WTC11 (cell line): ENCODE results near the gene NOTO. TPM values are rescaled to one million over a fixed set of nuclear protein-coding genes. Genes with fewer than 3 reads are reported as not detected.

ENCODE experiments used
- ATAC-seq: fragments of 200-7000 bp; cut with Tn5 transposase; 2 replicates; pipeline ENCODE4 v1.10.0; 2021; ENCODE audit warnings: mild to moderate bottlenecking, moderate library complexity
- CTCF ChIA-PET: fragments of 300-600 bp; sonication (Branson Sonifier 250); formaldehyde crosslinking; loops from one replicate; lab custom pipeline; 2021; ENCODE audit warnings: antibody characterized with exemption; lab: Charles Lee
- POLR2A ChIA-PET: fragments of 350-600 bp; sonication (Branson Sonifier 250); formaldehyde crosslinking; loops from one replicate; lab custom pipeline; 2021; ENCODE audit warnings: antibody characterized with exemption; lab: Charles Lee
- DNase-seq: peaks from one replicate; pipeline ENCODE4 v3.0.0; 2021; ENCODE audit warnings: low spot score
- H3K27ac Mint-ChIP-seq: 2 replicates; pipeline ENCODE4 v1.8.0; 2021; ENCODE audit warnings: mixed read lengths
- H3K27me3 Mint-ChIP-seq: 2 replicates; pipeline ENCODE4 v1.8.0; 2021; ENCODE audit warnings: low read depth, mild to moderate bottlenecking, moderate library complexity, mixed read lengths
- H3K36me3 Mint-ChIP-seq: 2 replicates; pipeline ENCODE4 v1.8.0; 2021; ENCODE audit warnings: mixed read lengths
- H3K4me1 Mint-ChIP-seq: 2 replicates; pipeline ENCODE4 v1.8.0; 2022; ENCODE audit warnings: mixed read lengths
- H3K4me3 Mint-ChIP-seq: 2 replicates; pipeline ENCODE4 v1.8.0; 2021; ENCODE audit warnings: mild to moderate bottlenecking, moderate library complexity, mixed read lengths
- H3K9me3 Mint-ChIP-seq: 2 replicates; pipeline ENCODE4 v1.8.0; 2021; ENCODE audit warnings: mixed read lengths
- CREM ChIP-seq: sonication (generic); formaldehyde crosslinking; IDR thresholded peaks from 2 replicates; pipeline ENCODE4 v1.8.1; 2022; ENCODE audit warnings: mild to moderate bottlenecking, missing genetic modification reagents, moderate library complexity
- JUN ChIP-seq: sonication (generic); formaldehyde crosslinking; IDR thresholded peaks from 2 replicates; pipeline ENCODE4 v1.8.0; 2023; ENCODE audit warnings: mild to moderate bottlenecking, missing genetic modification reagents
- NFYB ChIP-seq: sonication (generic); formaldehyde crosslinking; conservative IDR thresholded peaks from 2 replicates; pipeline ENCODE4 v1.8.0; 2022; ENCODE audit warnings: low read depth, missing genetic modification reagents
- NR3C1 ChIP-seq: sonication (generic); formaldehyde crosslinking; conservative IDR thresholded peaks from 2 replicates; pipeline ENCODE4 v1.8.1; 2023; ENCODE audit warnings: low read depth, mild to moderate bottlenecking, missing genetic modification reagents
- RORB ChIP-seq: fragments of 250-450 bp; sonication (Bioruptor Pico); IDR thresholded peaks from 2 replicates; pipeline ENCODE4 v1.9.0; 2021; ENCODE audit warnings: mild to moderate bottlenecking
- SMAD3 ChIP-seq: sonication (generic); formaldehyde crosslinking; IDR thresholded peaks from 2 replicates; pipeline ENCODE4 v1.8.0; 2022; ENCODE audit warnings: missing genetic modification reagents, mild to moderate bottlenecking, borderline replicate concordance
- ZNF138 ChIP-seq: sonication (generic); formaldehyde crosslinking; conservative IDR thresholded peaks from 2 replicates; pipeline ENCODE4 v1.8.1; 2022; ENCODE audit warnings: mild to moderate bottlenecking, moderate library complexity, missing genetic modification reagents
- ZNF219 ChIP-seq: sonication (generic); formaldehyde crosslinking; IDR thresholded peaks from 2 replicates; pipeline ENCODE4 v1.8.0; 2023; ENCODE audit warnings: missing genetic modification reagents, mild to moderate bottlenecking, borderline replicate concordance
- total RNA-seq: library from RNA; stranded (reverse); gene quantifications from 3 replicates; pipeline ENCODE4 v1.2.3, GENCODE V29; 2021
- TF ChIP-seq, protein P1 (sequence below): sonication (generic); formaldehyde crosslinking; IDR thresholded peaks from 2 replicates; pipeline ENCODE4 v1.8.1; 2023; ENCODE audit warnings: mild to moderate bottlenecking, missing genetic modification reagents, borderline replicate concordance
- TF ChIP-seq, protein P2 (sequence below): sonication (generic); formaldehyde crosslinking; IDR thresholded peaks from 2 replicates; pipeline ENCODE4 v1.8.0; 2022; ENCODE audit warnings: mild to moderate bottlenecking, missing genetic modification reagents
- TF ChIP-seq, protein P3 (sequence below): fragments of 250-450 bp; sonication (Bioruptor Pico); IDR thresholded peaks from 2 replicates; pipeline ENCODE4 v1.9.0; 2021; ENCODE audit warnings: mild to moderate bottlenecking
- TF ChIP-seq, protein P4 (sequence below): sonication (generic); formaldehyde crosslinking; IDR thresholded peaks from 2 replicates; pipeline ENCODE4 v1.8.0; 2023; ENCODE audit warnings: mild to moderate bottlenecking, missing genetic modification reagents
- TF ChIP-seq, protein P5 (sequence below): fragments of 250-450 bp; sonication (Bioruptor Pico); IDR thresholded peaks from 2 replicates; pipeline ENCODE4 v1.9.0; 2021; ENCODE audit warnings: moderate library complexity, mild to moderate bottlenecking, inconsistent platforms, borderline replicate concordance
- TF ChIP-seq, protein P6 (sequence below): sonication (generic); formaldehyde crosslinking; IDR thresholded peaks from 2 replicates; pipeline ENCODE4 v1.8.1; 2022; ENCODE audit warnings: mild to moderate bottlenecking, moderate library complexity, missing genetic modification reagents
- TF ChIP-seq, protein P7 (sequence below): sonication (generic); formaldehyde crosslinking; IDR thresholded peaks from 2 replicates; pipeline ENCODE4 v1.8.1; 2023; ENCODE audit warnings: mild to moderate bottlenecking, missing genetic modification reagents
- TF ChIP-seq, protein P8 (sequence below): sonication (generic); formaldehyde crosslinking; IDR thresholded peaks from 2 replicates; pipeline ENCODE4 v1.8.0; 2023; ENCODE audit warnings: missing genetic modification reagents, mild to moderate bottlenecking, borderline replicate concordance

NOTO gene
- total RNA-seq, 1 experiment from 2014 or later: 0.15 TPM

DNA sequence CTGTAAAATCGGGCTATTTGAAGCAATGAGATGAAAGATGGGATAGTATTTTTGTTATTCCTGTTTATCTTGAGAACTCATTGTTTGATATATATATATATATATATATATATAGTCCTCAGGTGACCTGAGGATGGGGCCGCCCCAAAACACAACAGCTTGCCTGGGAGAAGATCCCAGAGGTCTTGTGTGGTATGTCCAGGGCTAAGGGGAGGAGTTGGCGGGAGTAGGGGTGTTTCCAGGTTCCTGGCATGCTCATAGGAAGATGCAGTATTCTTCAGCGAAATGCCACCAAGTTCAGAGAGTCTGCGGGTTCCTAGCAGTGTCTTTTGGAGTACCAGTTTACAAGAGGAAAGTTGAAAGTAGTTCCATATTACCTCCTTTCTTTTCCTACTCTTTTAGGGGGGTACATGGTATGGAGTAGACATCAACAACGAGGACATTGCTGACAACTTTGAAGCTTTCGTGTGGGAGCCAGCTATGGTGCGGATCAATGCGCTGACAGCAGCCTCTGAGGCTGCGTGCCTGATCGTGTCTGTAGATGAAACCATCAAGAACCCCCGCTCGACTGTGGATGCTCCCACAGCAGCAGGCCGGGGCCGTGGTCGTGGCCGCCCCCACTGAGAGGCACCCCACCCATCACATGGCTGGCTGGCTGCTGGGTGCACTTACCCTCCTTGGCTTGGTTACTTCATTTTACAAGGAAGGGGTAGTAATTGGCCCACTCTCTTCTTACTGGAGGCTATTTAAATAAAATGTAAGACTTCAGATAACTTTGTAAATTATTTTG lies 50.1 kb downstream of the NOTO start:
- H3K27me3 Mint-ChIP-seq: no peaks in the 10 kb centered on the region
- no peak for ATAC-seq
- no peaks in the 10 kb centered on the region for H3K9me3 Mint-ChIP-seq
- ChIA-PET POLR2A (no interaction called here), CTCF (interaction anchor here (1.2 kb wide), 1 partner anchor 8 kb away, joined by 3 read pairs; no protein-coding TSS in a partner anchor)
- H3K27ac Mint-ChIP-seq: no peak overlapping the region
- H3K36me3 Mint-ChIP-seq: peaks cover 56% of the 10 kb centered on the region
- H3K4me1 Mint-ChIP-seq: peaks cover 6% of the 10 kb centered on the region; the same call in 1 of the 2 replicates
- DNase-seq: no peak
- no peak overlapping the region for H3K4me3 Mint-ChIP-seq
- TF ChIP-seq, protein P1, sequence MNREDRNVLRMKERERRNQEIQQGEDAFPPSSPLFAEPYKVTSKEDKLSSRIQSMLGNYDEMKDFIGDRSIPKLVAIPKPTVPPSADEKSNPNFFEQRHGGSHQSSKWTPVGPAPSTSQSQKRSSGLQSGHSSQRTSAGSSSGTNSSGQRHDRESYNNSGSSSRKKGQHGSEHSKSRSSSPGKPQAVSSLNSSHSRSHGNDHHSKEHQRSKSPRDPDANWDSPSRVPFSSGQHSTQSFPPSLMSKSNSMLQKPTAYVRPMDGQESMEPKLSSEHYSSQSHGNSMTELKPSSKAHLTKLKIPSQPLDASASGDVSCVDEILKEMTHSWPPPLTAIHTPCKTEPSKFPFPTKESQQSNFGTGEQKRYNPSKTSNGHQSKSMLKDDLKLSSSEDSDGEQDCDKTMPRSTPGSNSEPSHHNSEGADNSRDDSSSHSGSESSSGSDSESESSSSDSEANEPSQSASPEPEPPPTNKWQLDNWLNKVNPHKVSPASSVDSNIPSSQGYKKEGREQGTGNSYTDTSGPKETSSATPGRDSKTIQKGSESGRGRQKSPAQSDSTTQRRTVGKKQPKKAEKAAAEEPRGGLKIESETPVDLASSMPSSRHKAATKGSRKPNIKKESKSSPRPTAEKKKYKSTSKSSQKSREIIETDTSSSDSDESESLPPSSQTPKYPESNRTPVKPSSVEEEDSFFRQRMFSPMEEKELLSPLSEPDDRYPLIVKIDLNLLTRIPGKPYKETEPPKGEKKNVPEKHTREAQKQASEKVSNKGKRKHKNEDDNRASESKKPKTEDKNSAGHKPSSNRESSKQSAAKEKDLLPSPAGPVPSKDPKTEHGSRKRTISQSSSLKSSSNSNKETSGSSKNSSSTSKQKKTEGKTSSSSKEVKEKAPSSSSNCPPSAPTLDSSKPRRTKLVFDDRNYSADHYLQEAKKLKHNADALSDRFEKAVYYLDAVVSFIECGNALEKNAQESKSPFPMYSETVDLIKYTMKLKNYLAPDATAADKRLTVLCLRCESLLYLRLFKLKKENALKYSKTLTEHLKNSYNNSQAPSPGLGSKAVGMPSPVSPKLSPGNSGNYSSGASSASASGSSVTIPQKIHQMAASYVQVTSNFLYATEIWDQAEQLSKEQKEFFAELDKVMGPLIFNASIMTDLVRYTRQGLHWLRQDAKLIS (CRISPR knock-in tag): no peak
- TF ChIP-seq NR3C1 (CRISPR knock-in tag) (no peak), RORB (CRISPR knock-in tag) (no peak), JUN (no peak), ZNF138 (no peak), CREM (CRISPR knock-in tag) (no peak), ZNF219 (CRISPR knock-in tag) (no peak), SMAD3 (CRISPR knock-in tag) (no peak), NFYB (CRISPR knock-in tag) (no peak)
- TF ChIP-seq, protein P2, sequence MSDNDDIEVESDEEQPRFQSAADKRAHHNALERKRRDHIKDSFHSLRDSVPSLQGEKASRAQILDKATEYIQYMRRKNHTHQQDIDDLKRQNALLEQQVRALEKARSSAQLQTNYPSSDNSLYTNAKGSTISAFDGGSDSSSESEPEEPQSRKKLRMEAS (CRISPR knock-in tag): no peak
- TF ChIP-seq, protein P3, sequence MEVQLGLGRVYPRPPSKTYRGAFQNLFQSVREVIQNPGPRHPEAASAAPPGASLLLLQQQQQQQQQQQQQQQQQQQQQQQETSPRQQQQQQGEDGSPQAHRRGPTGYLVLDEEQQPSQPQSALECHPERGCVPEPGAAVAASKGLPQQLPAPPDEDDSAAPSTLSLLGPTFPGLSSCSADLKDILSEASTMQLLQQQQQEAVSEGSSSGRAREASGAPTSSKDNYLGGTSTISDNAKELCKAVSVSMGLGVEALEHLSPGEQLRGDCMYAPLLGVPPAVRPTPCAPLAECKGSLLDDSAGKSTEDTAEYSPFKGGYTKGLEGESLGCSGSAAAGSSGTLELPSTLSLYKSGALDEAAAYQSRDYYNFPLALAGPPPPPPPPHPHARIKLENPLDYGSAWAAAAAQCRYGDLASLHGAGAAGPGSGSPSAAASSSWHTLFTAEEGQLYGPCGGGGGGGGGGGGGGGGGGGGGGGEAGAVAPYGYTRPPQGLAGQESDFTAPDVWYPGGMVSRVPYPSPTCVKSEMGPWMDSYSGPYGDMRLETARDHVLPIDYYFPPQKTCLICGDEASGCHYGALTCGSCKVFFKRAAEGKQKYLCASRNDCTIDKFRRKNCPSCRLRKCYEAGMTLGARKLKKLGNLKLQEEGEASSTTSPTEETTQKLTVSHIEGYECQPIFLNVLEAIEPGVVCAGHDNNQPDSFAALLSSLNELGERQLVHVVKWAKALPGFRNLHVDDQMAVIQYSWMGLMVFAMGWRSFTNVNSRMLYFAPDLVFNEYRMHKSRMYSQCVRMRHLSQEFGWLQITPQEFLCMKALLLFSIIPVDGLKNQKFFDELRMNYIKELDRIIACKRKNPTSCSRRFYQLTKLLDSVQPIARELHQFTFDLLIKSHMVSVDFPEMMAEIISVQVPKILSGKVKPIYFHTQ (CRISPR knock-in tag): no peak
- TF ChIP-seq, protein P4, sequence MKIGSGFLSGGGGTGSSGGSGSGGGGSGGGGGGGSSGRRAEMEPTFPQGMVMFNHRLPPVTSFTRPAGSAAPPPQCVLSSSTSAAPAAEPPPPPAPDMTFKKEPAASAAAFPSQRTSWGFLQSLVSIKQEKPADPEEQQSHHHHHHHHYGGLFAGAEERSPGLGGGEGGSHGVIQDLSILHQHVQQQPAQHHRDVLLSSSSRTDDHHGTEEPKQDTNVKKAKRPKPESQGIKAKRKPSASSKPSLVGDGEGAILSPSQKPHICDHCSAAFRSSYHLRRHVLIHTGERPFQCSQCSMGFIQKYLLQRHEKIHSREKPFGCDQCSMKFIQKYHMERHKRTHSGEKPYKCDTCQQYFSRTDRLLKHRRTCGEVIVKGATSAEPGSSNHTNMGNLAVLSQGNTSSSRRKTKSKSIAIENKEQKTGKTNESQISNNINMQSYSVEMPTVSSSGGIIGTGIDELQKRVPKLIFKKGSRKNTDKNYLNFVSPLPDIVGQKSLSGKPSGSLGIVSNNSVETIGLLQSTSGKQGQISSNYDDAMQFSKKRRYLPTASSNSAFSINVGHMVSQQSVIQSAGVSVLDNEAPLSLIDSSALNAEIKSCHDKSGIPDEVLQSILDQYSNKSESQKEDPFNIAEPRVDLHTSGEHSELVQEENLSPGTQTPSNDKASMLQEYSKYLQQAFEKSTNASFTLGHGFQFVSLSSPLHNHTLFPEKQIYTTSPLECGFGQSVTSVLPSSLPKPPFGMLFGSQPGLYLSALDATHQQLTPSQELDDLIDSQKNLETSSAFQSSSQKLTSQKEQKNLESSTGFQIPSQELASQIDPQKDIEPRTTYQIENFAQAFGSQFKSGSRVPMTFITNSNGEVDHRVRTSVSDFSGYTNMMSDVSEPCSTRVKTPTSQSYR: no peak
- TF ChIP-seq, protein P5, sequence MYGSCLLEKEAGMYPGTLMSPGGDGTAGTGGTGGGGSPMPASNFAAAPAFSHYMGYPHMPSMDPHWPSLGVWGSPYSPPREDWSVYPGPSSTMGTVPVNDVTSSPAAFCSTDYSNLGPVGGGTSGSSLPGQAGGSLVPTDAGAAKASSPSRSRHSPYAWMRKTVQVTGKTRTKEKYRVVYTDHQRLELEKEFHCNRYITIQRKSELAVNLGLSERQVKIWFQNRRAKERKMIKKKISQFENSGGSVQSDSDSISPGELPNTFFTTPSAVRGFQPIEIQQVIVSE (CRISPR knock-in tag): no peak
- TF ChIP-seq, protein P6, sequence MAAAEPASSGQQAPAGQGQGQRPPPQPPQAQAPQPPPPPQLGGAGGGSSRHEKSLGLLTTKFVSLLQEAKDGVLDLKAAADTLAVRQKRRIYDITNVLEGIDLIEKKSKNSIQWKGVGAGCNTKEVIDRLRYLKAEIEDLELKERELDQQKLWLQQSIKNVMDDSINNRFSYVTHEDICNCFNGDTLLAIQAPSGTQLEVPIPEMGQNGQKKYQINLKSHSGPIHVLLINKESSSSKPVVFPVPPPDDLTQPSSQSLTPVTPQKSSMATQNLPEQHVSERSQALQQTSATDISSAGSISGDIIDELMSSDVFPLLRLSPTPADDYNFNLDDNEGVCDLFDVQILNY (CRISPR knock-in tag): no peak
- TF ChIP-seq, protein P7, sequence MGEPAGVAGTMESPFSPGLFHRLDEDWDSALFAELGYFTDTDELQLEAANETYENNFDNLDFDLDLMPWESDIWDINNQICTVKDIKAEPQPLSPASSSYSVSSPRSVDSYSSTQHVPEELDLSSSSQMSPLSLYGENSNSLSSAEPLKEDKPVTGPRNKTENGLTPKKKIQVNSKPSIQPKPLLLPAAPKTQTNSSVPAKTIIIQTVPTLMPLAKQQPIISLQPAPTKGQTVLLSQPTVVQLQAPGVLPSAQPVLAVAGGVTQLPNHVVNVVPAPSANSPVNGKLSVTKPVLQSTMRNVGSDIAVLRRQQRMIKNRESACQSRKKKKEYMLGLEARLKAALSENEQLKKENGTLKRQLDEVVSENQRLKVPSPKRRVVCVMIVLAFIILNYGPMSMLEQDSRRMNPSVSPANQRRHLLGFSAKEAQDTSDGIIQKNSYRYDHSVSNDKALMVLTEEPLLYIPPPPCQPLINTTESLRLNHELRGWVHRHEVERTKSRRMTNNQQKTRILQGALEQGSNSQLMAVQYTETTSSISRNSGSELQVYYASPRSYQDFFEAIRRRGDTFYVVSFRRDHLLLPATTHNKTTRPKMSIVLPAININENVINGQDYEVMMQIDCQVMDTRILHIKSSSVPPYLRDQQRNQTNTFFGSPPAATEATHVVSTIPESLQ (CRISPR knock-in tag): no peak
- TF ChIP-seq, protein P8, sequence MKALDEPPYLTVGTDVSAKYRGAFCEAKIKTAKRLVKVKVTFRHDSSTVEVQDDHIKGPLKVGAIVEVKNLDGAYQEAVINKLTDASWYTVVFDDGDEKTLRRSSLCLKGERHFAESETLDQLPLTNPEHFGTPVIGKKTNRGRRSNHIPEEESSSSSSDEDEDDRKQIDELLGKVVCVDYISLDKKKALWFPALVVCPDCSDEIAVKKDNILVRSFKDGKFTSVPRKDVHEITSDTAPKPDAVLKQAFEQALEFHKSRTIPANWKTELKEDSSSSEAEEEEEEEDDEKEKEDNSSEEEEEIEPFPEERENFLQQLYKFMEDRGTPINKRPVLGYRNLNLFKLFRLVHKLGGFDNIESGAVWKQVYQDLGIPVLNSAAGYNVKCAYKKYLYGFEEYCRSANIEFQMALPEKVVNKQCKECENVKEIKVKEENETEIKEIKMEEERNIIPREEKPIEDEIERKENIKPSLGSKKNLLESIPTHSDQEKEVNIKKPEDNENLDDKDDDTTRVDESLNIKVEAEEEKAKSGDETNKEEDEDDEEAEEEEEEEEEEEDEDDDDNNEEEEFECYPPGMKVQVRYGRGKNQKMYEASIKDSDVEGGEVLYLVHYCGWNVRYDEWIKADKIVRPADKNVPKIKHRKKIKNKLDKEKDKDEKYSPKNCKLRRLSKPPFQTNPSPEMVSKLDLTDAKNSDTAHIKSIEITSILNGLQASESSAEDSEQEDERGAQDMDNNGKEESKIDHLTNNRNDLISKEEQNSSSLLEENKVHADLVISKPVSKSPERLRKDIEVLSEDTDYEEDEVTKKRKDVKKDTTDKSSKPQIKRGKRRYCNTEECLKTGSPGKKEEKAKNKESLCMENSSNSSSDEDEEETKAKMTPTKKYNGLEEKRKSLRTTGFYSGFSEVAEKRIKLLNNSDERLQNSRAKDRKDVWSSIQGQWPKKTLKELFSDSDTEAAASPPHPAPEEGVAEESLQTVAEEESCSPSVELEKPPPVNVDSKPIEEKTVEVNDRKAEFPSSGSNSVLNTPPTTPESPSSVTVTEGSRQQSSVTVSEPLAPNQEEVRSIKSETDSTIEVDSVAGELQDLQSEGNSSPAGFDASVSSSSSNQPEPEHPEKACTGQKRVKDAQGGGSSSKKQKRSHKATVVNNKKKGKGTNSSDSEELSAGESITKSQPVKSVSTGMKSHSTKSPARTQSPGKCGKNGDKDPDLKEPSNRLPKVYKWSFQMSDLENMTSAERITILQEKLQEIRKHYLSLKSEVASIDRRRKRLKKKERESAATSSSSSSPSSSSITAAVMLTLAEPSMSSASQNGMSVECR (CRISPR knock-in tag): no peak
